Measurements from ENCODE around the gene LY86.

- TF ChIP-seq EP300 (IDR thresholded peaks at IDR 0.05) (no peak), CTCF (IDR thresholded peaks at IDR 0.05) (no peak)
Observed at GRCh38 chr6:6588924-6589709, 597 bp downstream of the LY86 start.
